Measurements from ENCODE around the gene PJVK.

DNA sequence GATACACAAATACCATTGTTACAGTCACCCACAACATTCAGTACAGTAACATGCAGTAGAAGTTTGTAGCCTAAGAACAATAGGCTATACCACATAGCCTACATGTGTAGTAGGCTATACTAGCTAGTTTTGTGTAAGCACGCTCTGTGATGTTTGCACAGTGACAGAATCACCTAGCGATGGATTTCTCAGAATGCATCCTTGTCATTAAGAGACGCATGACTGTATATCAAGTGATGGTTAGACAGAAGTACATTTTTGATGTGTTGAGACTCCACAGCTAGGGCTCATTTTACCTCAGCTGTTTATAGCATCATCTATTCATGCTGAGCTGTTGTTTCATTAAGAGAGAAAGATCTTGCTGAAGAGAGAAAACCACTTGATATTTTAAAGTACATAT, 48.5 kb downstream of the PJVK start:
- TF ChIP-seq EZH2phosphoT487 (IDR thresholded peaks at IDR 0.05; ENCODE audit: low read length): no peak
- TF ChIP-seq, protein P1, sequence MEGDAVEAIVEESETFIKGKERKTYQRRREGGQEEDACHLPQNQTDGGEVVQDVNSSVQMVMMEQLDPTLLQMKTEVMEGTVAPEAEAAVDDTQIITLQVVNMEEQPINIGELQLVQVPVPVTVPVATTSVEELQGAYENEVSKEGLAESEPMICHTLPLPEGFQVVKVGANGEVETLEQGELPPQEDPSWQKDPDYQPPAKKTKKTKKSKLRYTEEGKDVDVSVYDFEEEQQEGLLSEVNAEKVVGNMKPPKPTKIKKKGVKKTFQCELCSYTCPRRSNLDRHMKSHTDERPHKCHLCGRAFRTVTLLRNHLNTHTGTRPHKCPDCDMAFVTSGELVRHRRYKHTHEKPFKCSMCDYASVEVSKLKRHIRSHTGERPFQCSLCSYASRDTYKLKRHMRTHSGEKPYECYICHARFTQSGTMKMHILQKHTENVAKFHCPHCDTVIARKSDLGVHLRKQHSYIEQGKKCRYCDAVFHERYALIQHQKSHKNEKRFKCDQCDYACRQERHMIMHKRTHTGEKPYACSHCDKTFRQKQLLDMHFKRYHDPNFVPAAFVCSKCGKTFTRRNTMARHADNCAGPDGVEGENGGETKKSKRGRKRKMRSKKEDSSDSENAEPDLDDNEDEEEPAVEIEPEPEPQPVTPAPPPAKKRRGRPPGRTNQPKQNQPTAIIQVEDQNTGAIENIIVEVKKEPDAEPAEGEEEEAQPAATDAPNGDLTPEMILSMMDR (IDR thresholded peaks at IDR 0.05; ENCODE audit: low read length): no peak
